Ishikawa (cell line): ENCODE data around the gene SCNN1B.

ENCODE experiments used
- CEBPB ChIP-seq: IDR thresholded peaks from 2 replicates; pipeline ENCODE4 v1.6.1; 2012
- EGR1 ChIP-seq: IDR thresholded peaks from 2 replicates; pipeline ENCODE4 v1.6.1; 2012
- EP300 ChIP-seq: IDR thresholded peaks from 2 replicates; pipeline ENCODE4 v1.6.1; 2012; ENCODE audit warnings: borderline replicate concordance
- MAX ChIP-seq: IDR thresholded peaks from 2 replicates; pipeline ENCODE4 v1.6.1; 2012
- NFIC ChIP-seq: IDR thresholded peaks from 2 replicates; pipeline ENCODE4 v1.6.1; 2012
- RAD21 ChIP-seq: IDR thresholded peaks from 2 replicates; pipeline ENCODE4 v1.6.1; 2012; ENCODE audit warnings: low read depth
- YY1 ChIP-seq: IDR thresholded peaks from 2 replicates; pipeline ENCODE4 v1.6.1; 2012; ENCODE audit warnings: low read depth
- ZBTB7A ChIP-seq: IDR thresholded peaks from 2 replicates; pipeline ENCODE4 v1.6.1; 2012; ENCODE audit warnings: low read depth

GRCh38 chr16:23323224-23324030, 21.3 kb downstream of the SCNN1B start:
- TF ChIP-seq YY1 (no peak), MAX (no peak), CEBPB (no peak), RAD21 (no peak), EGR1 (no peak), ZBTB7A (no peak), EP300 (no peak), NFIC (no peak)
